SK-N-MC (cell line): ENCODE data around the gene MRPL40.
A peak's percentile ranks its signal among the peaks of the same experiment; 100 is the strongest.

Experiments used
- DNase-seq: peaks from one replicate; pipeline ENCODE4 v3.0.0-alpha.2; 2011; ENCODE audit warnings: low read depth, low spot score
- H3K27ac ChIP-seq: fragments of 200-600 bp; sonication (generic); 2 replicates; pipeline ENCODE4 v1.5.1; 2016; ENCODE audit warnings: mixed run types
- H3K36me3 ChIP-seq: fragments of 200-600 bp; sonication (generic); 2 replicates; pipeline ENCODE4 v1.6.1; 2017; ENCODE audit warnings: antibody characterized with exemption, low read length, mixed read lengths; ENCODE audit not compliant: insufficient read depth
- H3K4me3 ChIP-seq: fragments of 200-600 bp; sonication (generic); 2 replicates; pipeline ENCODE4 v1.5.1; 2016
- H3K9ac ChIP-seq: fragments of 200-600 bp; sonication (generic); 2 replicates; pipeline ENCODE4 v1.8.0; 2017; ENCODE audit warnings: mixed run types, mixed read lengths; ENCODE audit not compliant: insufficient read length
- H3K9me3 ChIP-seq: fragments of 200-600 bp; sonication (generic); 2 replicates; pipeline ENCODE4 v1.6.1; 2017; ENCODE audit warnings: low read depth, mild to moderate bottlenecking, antibody characterized with exemption, low read length, moderate library complexity, mixed read lengths
- EZH2 ChIP-seq: fragments of 200-600 bp; sonication (generic); IDR thresholded peaks from one replicate; pipeline ENCODE4 v1.6.1; 2017; ENCODE audit warnings: antibody characterized with exemption
- FOXP2 ChIP-seq: optimal IDR thresholded peaks from 2 replicates; pipeline ENCODE3; 2011; ENCODE audit warnings: mild to moderate bottlenecking, moderate library complexity; ENCODE audit not compliant: insufficient read depth; ENCODE audit errors: extremely low read length, control extremely low read depth
- POLR2AphosphoS5 ChIP-seq: IDR thresholded peaks from 2 replicates; pipeline ENCODE4 v1.6.1; 2012; ENCODE audit warnings: mild to moderate bottlenecking, low read depth, low read length, borderline replicate concordance

MRPL40 gene

GRCh38 chr22:19432133-19432851, at the start of gene MRPL40:
TSS of gene MRPL40 (plus strand) at chr22:19432545. CDS start at chr22:19432555, 10 bp downstream.
- DNase-seq = no peak
- H3K27ac ChIP-seq = peak within 1 kb of the TSS; percentile 74

GRCh38 chr22:19383292-19383691, 49.1 kb upstream of the MRPL40 start:
- TF ChIP-seq EZH2 (no peak), POLR2AphosphoS5 (no peak), FOXP2 (no peak)
- Histone ChIP-seq H3K9ac (no peak overlapping the region), H3K4me3 (no peak overlapping the region), H3K9me3 (no peaks in the 10 kb centered on the region), H3K36me3 (peaks cover 67% of the 10 kb centered on the region), H3K27ac (no peak overlapping the region)
- DNase-seq = no peak

More at GRCh38 chr22:19432133-19432851, at the start of gene MRPL40:
- peaks cover 6% of the 10 kb centered on the region; the same call in 1 of the 2 replicates for H3K36me3 ChIP-seq
- H3K9ac ChIP-seq = peak within 1 kb of the TSS; percentile 86
- H3K4me3 ChIP-seq = peak within 1 kb of the TSS; percentile 80
- no peak for TF ChIP-seq EZH2
- peak; percentile 98 for TF ChIP-seq POLR2AphosphoS5
- peak; percentile 91 for TF ChIP-seq FOXP2
- no peaks in the 10 kb centered on the region for H3K9me3 ChIP-seq

GRCh38 chr22:19385221-19385906, 47.0 kb upstream of the MRPL40 start:
- DNase-seq = no peak
- H3K9ac ChIP-seq = no peak overlapping the region
- H3K27ac ChIP-seq = no peak overlapping the region
- H3K4me3 ChIP-seq = no peak overlapping the region
- TF ChIP-seq POLR2AphosphoS5 (no peak), FOXP2 (no peak), EZH2 (no peak)
- H3K36me3 ChIP-seq = peaks cover 83% of the 10 kb centered on the region
- H3K9me3 ChIP-seq = no peaks in the 10 kb centered on the region

- Histone ChIP-seq H3K9ac (no peak overlapping the region), H3K9me3 (no peaks in the 10 kb centered on the region), H3K4me3 (no peak overlapping the region), H3K27ac (no peak overlapping the region), H3K36me3 (peaks cover 86% of the 10 kb centered on the region)
- no peak for DNase-seq
- TF ChIP-seq POLR2AphosphoS5 = no peak
- no peak for TF ChIP-seq FOXP2
- no peak for TF ChIP-seq EZH2
Observed at GRCh38 chr22:19386248-19386647, 46.1 kb upstream of the MRPL40 start.

GRCh38 chr22:19387038-19387437, 45.3 kb upstream of the MRPL40 start:
- Histone ChIP-seq H3K9me3 (no peaks in the 10 kb centered on the region), H3K9ac (no peak overlapping the region), H3K4me3 (no peak overlapping the region), H3K27ac (no peak overlapping the region), H3K36me3 (peaks cover 84% of the 10 kb centered on the region)
- no peak for TF ChIP-seq FOXP2
- DNase-seq = no peak

GRCh38 chr22:19387575-19387974, 44.8 kb upstream of the MRPL40 start:
- H3K36me3 ChIP-seq = peaks cover 84% of the 10 kb centered on the region
- H3K9ac ChIP-seq = no peak overlapping the region
- no peak for DNase-seq
- TF ChIP-seq EZH2 (no peak), FOXP2 (no peak), POLR2AphosphoS5 (no peak)
- no peaks in the 10 kb centered on the region for H3K9me3 ChIP-seq
- no peak overlapping the region for H3K4me3 ChIP-seq
- H3K27ac ChIP-seq = no peak overlapping the region

- H3K9ac ChIP-seq = no peak overlapping the region
- no peak overlapping the region for H3K27ac ChIP-seq
- no peak for DNase-seq
- no peaks in the 10 kb centered on the region for H3K9me3 ChIP-seq
- peaks cover 61% of the 10 kb centered on the region for H3K36me3 ChIP-seq
- no peak overlapping the region for H3K4me3 ChIP-seq
- TF ChIP-seq POLR2AphosphoS5 (no peak), EZH2 (no peak), FOXP2 (no peak)
Observed at GRCh38 chr22:19393704-19394103, 38.6 kb upstream of the MRPL40 start.

GRCh38 chr22:19394274-19395050, 37.9 kb upstream of the MRPL40 start:
- no peak overlapping the region for H3K27ac ChIP-seq
- no peaks in the 10 kb centered on the region for H3K9me3 ChIP-seq
- no peak overlapping the region for H3K4me3 ChIP-seq
- no peak for TF ChIP-seq POLR2AphosphoS5
- no peak for TF ChIP-seq FOXP2
- no peak for TF ChIP-seq EZH2
- peaks cover 55% of the 10 kb centered on the region for H3K36me3 ChIP-seq
- H3K9ac ChIP-seq = no peak overlapping the region
- no peak for DNase-seq

- Histone ChIP-seq H3K9ac (no peak overlapping the region), H3K27ac (no peak overlapping the region), H3K36me3 (peaks cover 48% of the 10 kb centered on the region), H3K9me3 (no peaks in the 10 kb centered on the region), H3K4me3 (no peak overlapping the region)
- no peak for DNase-seq
- TF ChIP-seq FOXP2 (no peak), POLR2AphosphoS5 (no peak), EZH2 (no peak)
Observed at GRCh38 chr22:19395276-19395675, 37.1 kb upstream of the MRPL40 start.
